Mesenchymal stem cell (in vitro differentiated cells and primary cell): ENCODE results near the gene UACA.
A peak's percentile ranks its signal among the peaks of the same experiment; 100 is the strongest.

Experiments used
- DNase-seq: peaks from one replicate; pipeline ENCODE4 v3.0.0-alpha.2; 2013
- H2AFZ ChIP-seq: one replicate; pipeline ENCODE4 v1.6.1; 2013; ENCODE audit warnings: low read depth, mild to moderate bottlenecking, control low read depth, inconsistent platforms, low read length, moderate library complexity
- H2AK5ac ChIP-seq: 2 replicates; pipeline ENCODE4 v1.6.1; 2013; ENCODE audit warnings: low read length, moderate library complexity, mild to moderate bottlenecking, inconsistent platforms; ENCODE audit not compliant: severe bottlenecking
- H2BK120ac ChIP-seq: one replicate; pipeline ENCODE4 v1.6.1; 2013; ENCODE audit warnings: low read depth, mild to moderate bottlenecking, inconsistent platforms, low read length, moderate library complexity
- H2BK12ac ChIP-seq, 2 experiments: one replicate each; pipeline ENCODE4 v1.6.1; 2013; ENCODE audit warnings: inconsistent platforms in 2 of 2, low read length in 2 of 2, mild to moderate bottlenecking in 2 of 2, moderate library complexity in 2 of 2, control low read depth in 1 of 2
- H2BK15ac ChIP-seq: one replicate; pipeline ENCODE4 v1.6.1; 2013; ENCODE audit warnings: mild to moderate bottlenecking, low read depth, inconsistent platforms; ENCODE audit not compliant: poor library complexity, severe bottlenecking
- H2BK5ac ChIP-seq: 2 replicates; pipeline ENCODE4 v1.6.1; 2013; ENCODE audit warnings: low read depth, mild to moderate bottlenecking, low read length, control low read depth, inconsistent platforms; ENCODE audit not compliant: poor library complexity, severe bottlenecking
- H3K14ac ChIP-seq, 2 experiments: one replicate each; pipeline ENCODE4 v1.6.1; 2013; ENCODE audit warnings: inconsistent platforms in 2 of 2, low read length in 2 of 2, control low read depth in 1 of 2, mild to moderate bottlenecking in 1 of 2, moderate library complexity in 1 of 2
- H3K18ac ChIP-seq, 2 experiments: one replicate each; pipeline ENCODE4 v1.6.1; 2013; ENCODE audit warnings: inconsistent platforms in 2 of 2, low read length in 2 of 2, control low read depth in 1 of 2, low read depth in 1 of 2, mild to moderate bottlenecking in 1 of 2
- H3K23ac ChIP-seq, 2 experiments: one replicate each; pipeline ENCODE4 v1.6.1; 2013; ENCODE audit warnings: inconsistent platforms in 2 of 2, low read length in 2 of 2, mild to moderate bottlenecking in 2 of 2, moderate library complexity in 2 of 2, control low read depth in 1 of 2
- H3K27ac ChIP-seq: 2 replicates; pipeline ENCODE4 v1.5.1; 2013; ENCODE audit warnings: mild to moderate bottlenecking, moderate library complexity, low read length, control low read depth, inconsistent platforms; ENCODE audit not compliant: poor library complexity, severe bottlenecking
- H3K27me3 ChIP-seq, 2 experiments: 2 replicates each; pipeline versions ENCODE4 v1.6.1 to v1.7.0; 2013; ENCODE audit warnings: low read length in 2 of 2, mild to moderate bottlenecking in 2 of 2, moderate library complexity in 2 of 2, control low read depth in 1 of 2, inconsistent platforms in 1 of 2; ENCODE audit not compliant: control insufficient read depth in 1 of 2, insufficient read depth in 1 of 2
- H3K36me3 ChIP-seq, 2 experiments: 2 replicates each; pipeline versions ENCODE4 v1.6.1 to v1.7.0; 2013; ENCODE audit warnings: low read length in 2 of 2, control low read depth in 1 of 2, inconsistent platforms in 1 of 2, low read depth in 1 of 2, mild to moderate bottlenecking in 1 of 2; ENCODE audit not compliant: insufficient read depth in 2 of 2, control insufficient read depth in 1 of 2
- H3K4ac ChIP-seq, 2 experiments: one replicate each; pipeline ENCODE4 v1.6.1; 2013; ENCODE audit warnings: inconsistent platforms in 2 of 2, low read length in 2 of 2, mild to moderate bottlenecking in 2 of 2, moderate library complexity in 2 of 2, control low read depth in 1 of 2, low read depth in 1 of 2
- H3K4me1 ChIP-seq: 2 replicates; pipeline ENCODE4 v1.6.1; 2013; ENCODE audit warnings: low read depth, low read length, control low read depth; ENCODE audit not compliant: control insufficient read depth, insufficient read depth
- H3K4me2 ChIP-seq: 2 replicates; pipeline ENCODE4 v1.6.1; 2013; ENCODE audit warnings: low read length, mild to moderate bottlenecking, inconsistent platforms; ENCODE audit not compliant: poor library complexity, severe bottlenecking
- H3K4me3 ChIP-seq, 2 experiments: 2 replicates each; pipeline versions ENCODE4 v1.5.1 to v1.7.0; 2013; ENCODE audit warnings: low read length in 2 of 2, mild to moderate bottlenecking in 2 of 2, control low read depth in 1 of 2, low read depth in 1 of 2; ENCODE audit not compliant: insufficient read depth in 1 of 2
- H3K79me1 ChIP-seq: replicated peaks from 2 replicates; pipeline ENCODE4 v1.6.1; 2013; ENCODE audit warnings: mild to moderate bottlenecking, control low read depth, low read length, inconsistent platforms; ENCODE audit not compliant: poor library complexity, severe bottlenecking
- H3K9ac ChIP-seq: 2 replicates; pipeline ENCODE4 v1.7.0; 2013; ENCODE audit warnings: mild to moderate bottlenecking, low read length, moderate library complexity
- H3K9me3 ChIP-seq: 2 replicates; pipeline ENCODE4 v1.7.0; 2013; ENCODE audit warnings: mild to moderate bottlenecking, low read length; ENCODE audit not compliant: control insufficient read depth
- H4K8ac ChIP-seq: one replicate; pipeline ENCODE4 v1.6.1; 2013; ENCODE audit warnings: inconsistent platforms, mild to moderate bottlenecking, low read length, moderate library complexity
- H4K91ac ChIP-seq: one replicate; pipeline ENCODE4 v1.6.1; 2013; ENCODE audit warnings: mild to moderate bottlenecking, low read length, inconsistent platforms
- WGBS: methylation state at CpG from one replicate; pipeline ENCODE4 v1.1.7; 2013; ENCODE audit warnings: mixed read lengths; 5-methylcytosine and 5-hydroxymethylcytosine counted together

The UACA gene

DNA sequence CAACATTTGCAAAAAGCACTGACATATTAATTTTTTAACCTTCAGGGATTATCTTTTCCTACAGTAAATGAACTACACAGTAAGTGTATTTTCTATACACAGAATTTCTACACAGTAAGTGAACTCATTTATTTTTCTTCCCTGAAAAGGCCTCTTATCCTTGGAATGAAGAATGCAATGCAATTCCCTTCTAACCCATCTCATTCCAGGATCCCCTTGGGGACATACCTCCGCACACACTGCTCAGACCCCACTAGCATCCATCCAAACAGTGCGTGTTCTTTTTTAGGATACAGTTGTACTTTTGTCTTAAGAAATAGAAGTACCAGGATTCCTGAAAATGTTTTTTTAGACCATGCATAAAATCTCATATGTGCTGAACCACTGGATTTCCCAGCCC lies 152.8 kb downstream of the UACA start:
- no peak for DNase-seq
- no peak overlapping the region for H4K91ac ChIP-seq
- 40% methylated on average over 1 of the region's 2 CpGs for WGBS

DNA sequence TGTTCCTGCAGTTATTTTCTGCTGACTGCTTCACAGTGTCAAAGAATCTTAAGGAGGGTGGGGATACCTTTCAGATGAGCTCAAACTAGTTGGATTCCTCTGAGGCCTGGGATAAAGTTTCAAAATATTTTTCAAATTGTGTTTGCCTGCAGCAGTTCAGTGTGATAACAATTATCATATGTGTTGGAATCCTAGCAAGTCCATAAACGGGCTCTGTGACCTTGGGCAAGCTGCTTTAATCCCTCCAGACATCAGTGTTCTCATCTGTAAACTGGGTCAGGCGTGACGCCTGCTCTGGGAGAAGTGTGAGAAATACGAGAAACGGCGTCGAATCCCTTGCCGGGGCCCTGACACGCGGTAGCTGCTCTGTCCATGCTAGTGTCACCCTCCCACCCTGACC lies 153.5 kb downstream of the UACA start:
- Histone ChIP-seq H3K23ac (no peak overlapping the region), H3K27me3 (peaks cover 11 to 55% of the 10 kb centered on the region in 2 experiments), H2BK5ac (no peak overlapping the region), H4K8ac (no peak overlapping the region), H2BK12ac (no peak overlapping the region), H3K79me1 (no peaks in the 10 kb centered on the region), H3K4me1 (peaks cover 4% of the 10 kb centered on the region), H3K4me3 (no peak overlapping the region), H2BK120ac (no peak overlapping the region), H3K27ac (no peak overlapping the region), H3K9me3 (peaks cover 4% of the 10 kb centered on the region), H2AK5ac (no peak overlapping the region), H4K91ac (no peak overlapping the region), H2BK15ac (no peak overlapping the region), H3K14ac (no peak overlapping the region), H3K4ac (no peak overlapping the region), H3K36me3 (no peaks in the 10 kb centered on the region), H2AFZ (no peak overlapping the region), H3K18ac (peak overlapping the region; percentile 11 to 50), H3K9ac (no peak overlapping the region), H3K4me2 (no peak overlapping the region)
- WGBS, result 95% methylated on average over 10 of the region's 10 CpGs
- no peak for DNase-seq

More for the DNA sequence above, 152.8 kb downstream of the UACA start:
- Histone ChIP-seq H3K4me3 (no peak overlapping the region), H3K27ac (no peak overlapping the region), H3K4me2 (no peak overlapping the region), H2BK5ac (no peak overlapping the region), H3K4me1 (peaks cover 2% of the 10 kb centered on the region), H2AK5ac (no peak overlapping the region), H3K9me3 (peaks cover 4% of the 10 kb centered on the region), H2BK12ac (no peak overlapping the region), H3K4ac (no peak overlapping the region), H3K18ac (no peak overlapping the region), H3K9ac (no peak overlapping the region), H2AFZ (no peak overlapping the region), H3K79me1 (no peaks in the 10 kb centered on the region), H3K27me3 (peaks cover 18 to 49% of the 10 kb centered on the region in 2 experiments), H2BK120ac (no peak overlapping the region), H2BK15ac (no peak overlapping the region), H3K14ac (no peak overlapping the region), H4K8ac (no peak overlapping the region), H3K23ac (no peak overlapping the region), H3K36me3 (no peaks in the 10 kb centered on the region)

DNA sequence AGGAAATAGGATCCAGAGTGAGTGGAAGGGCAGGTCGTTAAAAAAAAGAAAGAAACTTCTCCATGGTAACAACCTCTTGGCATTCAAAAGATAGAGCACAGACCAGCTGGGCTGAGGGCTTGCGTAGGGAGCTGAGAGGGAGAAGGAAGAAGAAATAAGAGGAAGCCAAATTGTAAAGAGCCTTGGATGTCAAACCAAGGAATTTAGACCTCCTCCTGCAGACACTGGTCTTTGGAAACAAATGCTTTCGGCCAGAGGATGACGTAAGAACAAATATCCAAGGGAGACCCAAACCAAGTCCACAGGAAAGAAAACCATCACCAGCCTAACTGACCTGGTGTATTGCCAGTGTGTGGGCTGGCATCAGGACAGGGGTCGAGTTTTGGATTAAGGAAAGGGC lies 155.2 kb downstream of the UACA start:
- Histone ChIP-seq H2AFZ (no peak overlapping the region), H3K18ac (no peak overlapping the region), H3K79me1 (no peaks in the 10 kb centered on the region), H3K27me3 (peaks cover 10 to 67% of the 10 kb centered on the region in 2 experiments), H2AK5ac (no peak overlapping the region), H3K23ac (no peak overlapping the region), H2BK120ac (no peak overlapping the region), H3K4ac (no peak overlapping the region), H3K27ac (no peak overlapping the region), H3K4me3 (no peak overlapping the region), H2BK15ac (no peak overlapping the region), H2BK12ac (no peak overlapping the region), H3K14ac (no peak overlapping the region), H3K4me1 (peaks cover 6% of the 10 kb centered on the region), H3K9ac (no peak overlapping the region), H3K36me3 (no peaks in the 10 kb centered on the region), H2BK5ac (no peak overlapping the region), H3K9me3 (peaks cover 4% of the 10 kb centered on the region), H4K91ac (no peak overlapping the region), H4K8ac (no peak overlapping the region), H3K4me2 (no peak overlapping the region)
- 67% methylated on average over 5 of the region's 5 CpGs for WGBS
- no peak for DNase-seq

DNA sequence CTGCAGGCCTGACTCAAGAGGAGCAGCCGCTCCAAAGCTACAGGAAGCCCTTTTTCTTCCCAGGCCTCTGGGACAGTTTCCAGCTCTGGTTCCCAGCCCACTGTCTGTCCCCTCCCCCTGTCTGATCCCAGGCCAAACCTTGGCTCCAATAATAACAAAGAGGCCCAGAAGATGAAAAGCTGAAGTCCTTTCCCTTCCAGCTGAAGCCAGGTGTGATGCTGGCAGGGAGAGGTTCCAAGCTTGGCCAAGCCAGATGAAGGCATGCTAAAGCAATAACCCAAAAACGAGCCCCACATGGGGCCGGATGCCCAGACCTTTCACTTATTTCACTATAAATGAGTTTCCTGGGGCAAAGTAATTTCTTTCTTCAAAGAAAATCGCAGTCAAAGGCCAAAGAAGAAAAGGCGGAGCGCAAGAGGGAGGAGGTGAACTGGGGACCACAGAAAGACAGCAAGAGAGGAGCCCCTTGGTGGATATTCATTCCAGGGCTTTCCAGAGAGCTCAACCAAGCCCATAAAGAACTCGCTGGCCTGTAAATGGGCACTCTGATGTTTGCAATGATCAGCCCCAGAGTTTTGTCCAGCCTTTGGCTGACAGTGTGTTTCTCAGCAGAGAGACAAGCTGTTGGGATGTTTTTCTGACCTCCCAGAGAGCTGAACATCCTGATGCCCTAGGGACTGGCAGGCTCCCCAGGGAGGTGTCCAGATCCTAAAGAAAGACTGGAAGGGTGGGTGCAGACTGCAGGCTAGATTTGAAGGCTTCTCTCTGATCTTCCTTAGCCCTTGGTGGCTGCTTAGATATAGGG lies 157.6 kb downstream of the UACA start:
- 69% methylated on average over 6 of the region's 7 CpGs for WGBS
- no peak overlapping the region for H4K8ac ChIP-seq
- peak; percentile 67 for DNase-seq
- H2BK5ac ChIP-seq, result no peak overlapping the region
- no peak overlapping the region for H3K27ac ChIP-seq
- H4K91ac ChIP-seq, result no peak overlapping the region
- no peak overlapping the region for H2AK5ac ChIP-seq
- H3K9ac ChIP-seq, result peak overlapping the region; percentile 18
- H3K79me1 ChIP-seq, result no peaks in the 10 kb centered on the region
- H2BK120ac ChIP-seq, result peak overlapping the region; percentile 55
- H3K14ac ChIP-seq, result no peak overlapping the region
- no peak overlapping the region for H2AFZ ChIP-seq
- H3K18ac ChIP-seq, result no peak overlapping the region
- H3K27me3 ChIP-seq, result peaks cover 10 to 77% of the 10 kb centered on the region in 2 experiments
- H3K4me3 ChIP-seq, result no peak overlapping the region
- H3K4ac ChIP-seq, result no peak overlapping the region
- no peak overlapping the region for H2BK15ac ChIP-seq
- no peak overlapping the region for H3K4me2 ChIP-seq
- H3K4me1 ChIP-seq, result peaks cover 6% of the 10 kb centered on the region
- H3K36me3 ChIP-seq, result no peaks in the 10 kb centered on the region
- peaks cover 3% of the 10 kb centered on the region for H3K9me3 ChIP-seq
- H2BK12ac ChIP-seq, result peak overlapping the region in 1 of 2 experiments; percentile 47
- H3K23ac ChIP-seq, result no peak overlapping the region
